Transverse colon (tissue), 4 donors: ENCODE results near the gene RTP2.

Experiments used
- POLR2A ChIP-seq: fragments of 450-650 bp; IDR thresholded peaks from one replicate; pipeline ENCODE4 v1.6.1; 2016; ENCODE audit warnings: antibody characterized with exemption, mild to moderate bottlenecking, moderate library complexity
- POLR2AphosphoS5 ChIP-seq, 3 donors: sonication (generic); formaldehyde crosslinking; IDR thresholded peaks; one replicate each; pipeline ENCODE4 v1.6.1; 2016; ENCODE audit warnings: antibody characterized with exemption in 3 of 3
- TF ChIP-seq, protein P1 (sequence below), 5 experiments: fragments of 200-600 bp in 3 of 5; fragments of 450-650 bp in 2 of 5; sonication (generic) in 3 of 5; IDR thresholded peaks; 1 replicate in 2 of 5; 2 replicates in 3 of 5; pipeline ENCODE4 v1.5.1; 2016 to 2017; ENCODE audit warnings: antibody characterized with exemption in 5 of 5, inconsistent platforms in 3 of 5, mild to moderate bottlenecking in 2 of 5, moderate library complexity in 1 of 5

DNA sequence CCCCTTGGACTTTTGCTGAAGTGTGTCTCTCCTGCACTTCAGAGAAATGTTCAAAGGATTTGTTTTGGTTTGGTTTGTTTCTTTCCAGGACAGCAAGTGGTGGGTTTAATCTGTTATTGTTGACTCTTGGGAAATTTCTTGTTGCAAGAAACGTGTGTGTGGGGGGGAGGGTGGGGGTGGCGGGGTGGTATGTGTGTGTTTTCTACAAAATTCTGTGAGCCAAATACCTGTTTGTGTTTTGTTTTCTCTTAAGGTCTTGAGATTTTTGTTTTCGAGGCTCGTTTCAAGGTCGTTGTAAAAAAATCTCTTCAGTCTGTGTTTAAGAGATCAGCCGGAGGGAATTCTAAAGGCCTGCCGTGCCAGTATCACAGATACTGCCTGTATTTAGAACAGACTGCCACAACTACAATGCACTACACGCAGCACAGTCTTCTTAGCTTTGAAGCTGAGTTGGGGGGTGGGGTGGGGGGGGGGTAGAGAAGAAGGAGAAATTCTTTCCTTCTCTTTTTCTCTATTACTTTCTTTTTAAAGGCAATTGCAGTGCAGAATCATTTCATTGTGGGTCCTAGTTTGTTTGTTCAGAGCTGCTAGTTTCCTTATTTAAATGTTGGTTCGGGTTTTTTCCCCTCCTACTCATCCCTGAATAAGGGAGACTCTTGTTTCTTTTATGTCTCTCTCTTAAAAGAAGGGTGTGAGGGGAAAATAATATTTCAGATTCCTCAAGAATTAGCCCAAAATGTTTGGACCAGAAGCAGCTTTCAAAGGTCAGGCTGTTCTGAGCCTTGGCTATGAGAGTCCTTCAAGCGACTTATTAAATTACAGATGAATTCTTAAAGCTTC lies 44.3 kb upstream of the RTP2 start:
- no peak for TF ChIP-seq POLR2AphosphoS5 (IDR thresholded peaks at IDR 0.05)
- TF ChIP-seq, protein P1, sequence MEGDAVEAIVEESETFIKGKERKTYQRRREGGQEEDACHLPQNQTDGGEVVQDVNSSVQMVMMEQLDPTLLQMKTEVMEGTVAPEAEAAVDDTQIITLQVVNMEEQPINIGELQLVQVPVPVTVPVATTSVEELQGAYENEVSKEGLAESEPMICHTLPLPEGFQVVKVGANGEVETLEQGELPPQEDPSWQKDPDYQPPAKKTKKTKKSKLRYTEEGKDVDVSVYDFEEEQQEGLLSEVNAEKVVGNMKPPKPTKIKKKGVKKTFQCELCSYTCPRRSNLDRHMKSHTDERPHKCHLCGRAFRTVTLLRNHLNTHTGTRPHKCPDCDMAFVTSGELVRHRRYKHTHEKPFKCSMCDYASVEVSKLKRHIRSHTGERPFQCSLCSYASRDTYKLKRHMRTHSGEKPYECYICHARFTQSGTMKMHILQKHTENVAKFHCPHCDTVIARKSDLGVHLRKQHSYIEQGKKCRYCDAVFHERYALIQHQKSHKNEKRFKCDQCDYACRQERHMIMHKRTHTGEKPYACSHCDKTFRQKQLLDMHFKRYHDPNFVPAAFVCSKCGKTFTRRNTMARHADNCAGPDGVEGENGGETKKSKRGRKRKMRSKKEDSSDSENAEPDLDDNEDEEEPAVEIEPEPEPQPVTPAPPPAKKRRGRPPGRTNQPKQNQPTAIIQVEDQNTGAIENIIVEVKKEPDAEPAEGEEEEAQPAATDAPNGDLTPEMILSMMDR (IDR thresholded peaks at IDR 0.05), result no peak
- no peak for TF ChIP-seq POLR2A
